ENCODE data around the gene CRCP. TPM values are rescaled to one million over a fixed set of nuclear protein-coding genes. Genes with fewer than 3 reads are reported as not detected.

The CRCP gene
- total and polyA plus RNA-seq, 2 experiments from 2014 or later: 36.1 to 43.4 TPM

DNA sequence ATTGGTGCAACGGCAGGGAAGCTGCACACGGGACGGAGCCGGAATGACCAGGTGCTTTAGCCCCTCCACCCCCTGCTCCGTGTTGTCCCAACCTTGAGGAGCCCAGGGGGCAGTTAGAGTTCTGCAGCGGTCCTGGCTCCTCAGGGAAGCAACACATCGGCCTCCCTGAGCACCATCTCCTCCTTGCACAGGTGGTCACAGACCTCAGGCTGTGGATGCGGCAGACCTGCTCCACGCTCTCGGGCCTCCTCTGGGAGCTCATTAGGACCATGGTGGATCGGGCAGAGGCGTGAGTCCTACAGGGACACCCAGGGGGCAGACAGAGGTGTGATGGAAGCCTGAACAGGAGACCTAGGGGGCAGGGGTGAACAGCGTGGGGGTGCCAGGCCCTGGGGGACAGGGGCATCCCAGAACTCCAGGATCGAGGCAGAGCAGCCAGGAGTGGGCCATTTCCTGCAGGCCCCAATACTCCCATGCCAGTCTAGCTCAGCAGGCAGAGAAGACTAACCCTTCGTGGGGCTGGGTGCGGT lies 31.7 kb upstream of the CRCP start:
- no peaks in the 10 kb centered on the region for H3K9me3 Mint-ChIP-seq
- DNase-seq (ENCODE audit: low spot score) (no peak), ATAC-seq (no peak)
- H3K4me3 ChIP-seq: no peak overlapping the region
- H3K36me3 ChIP-seq (ENCODE audit: insufficient read depth): no peaks in the 10 kb centered on the region
- H3K4me1 ChIP-seq (ENCODE audit: insufficient read depth): no peaks in the 10 kb centered on the region
- H2AFZ ChIP-seq: no peak overlapping the region
- H3K4me2 ChIP-seq: no peak overlapping the region
- H3K36me3 Mint-ChIP-seq (ENCODE audit: low read depth): peaks cover 20% of the 10 kb centered on the region
- H3K27me3 ChIP-seq (ENCODE audit: insufficient read depth): no peaks in the 10 kb centered on the region
- H3K4me3 Mint-ChIP-seq: no peak overlapping the region
- no peaks in the 10 kb centered on the region for H3F3A ChIP-seq (replicated peaks; ENCODE audit: low read depth)
- no peaks in the 10 kb centered on the region for H3K4me1 Mint-ChIP-seq
- TF ChIP-seq ZNF331 (CRISPR knock-in tag; IDR thresholded peaks at IDR 0.05; ENCODE audit: low read depth) (no peak), STAT1 (IDR thresholded peaks at IDR 0.05; ENCODE audit: unreplicated experiment) (no peak), EZH2phosphoT487 (IDR thresholded peaks at IDR 0.05; ENCODE audit: unreplicated experiment) (no peak), JUNB (IDR thresholded peaks at IDR 0.05; ENCODE audit: unreplicated experiment) (no peak), NANOG (IDR thresholded peaks at IDR 0.05; ENCODE audit: borderline replicate concordance) (no peak), EZH2 (IDR thresholded peaks at IDR 0.05; ENCODE audit: low read depth, unreplicated experiment) (no peak), POLR2AphosphoS5 (IDR thresholded peaks at IDR 0.05; ENCODE audit: low read depth) (no peak), ZNF114 (CRISPR knock-in tag; IDR thresholded peaks at IDR 0.05) (no peak), CREB1 (CRISPR knock-in tag; IDR thresholded peaks at IDR 0.05; ENCODE audit: low read depth) (no peak)
- TF ChIP-seq, protein P1, sequence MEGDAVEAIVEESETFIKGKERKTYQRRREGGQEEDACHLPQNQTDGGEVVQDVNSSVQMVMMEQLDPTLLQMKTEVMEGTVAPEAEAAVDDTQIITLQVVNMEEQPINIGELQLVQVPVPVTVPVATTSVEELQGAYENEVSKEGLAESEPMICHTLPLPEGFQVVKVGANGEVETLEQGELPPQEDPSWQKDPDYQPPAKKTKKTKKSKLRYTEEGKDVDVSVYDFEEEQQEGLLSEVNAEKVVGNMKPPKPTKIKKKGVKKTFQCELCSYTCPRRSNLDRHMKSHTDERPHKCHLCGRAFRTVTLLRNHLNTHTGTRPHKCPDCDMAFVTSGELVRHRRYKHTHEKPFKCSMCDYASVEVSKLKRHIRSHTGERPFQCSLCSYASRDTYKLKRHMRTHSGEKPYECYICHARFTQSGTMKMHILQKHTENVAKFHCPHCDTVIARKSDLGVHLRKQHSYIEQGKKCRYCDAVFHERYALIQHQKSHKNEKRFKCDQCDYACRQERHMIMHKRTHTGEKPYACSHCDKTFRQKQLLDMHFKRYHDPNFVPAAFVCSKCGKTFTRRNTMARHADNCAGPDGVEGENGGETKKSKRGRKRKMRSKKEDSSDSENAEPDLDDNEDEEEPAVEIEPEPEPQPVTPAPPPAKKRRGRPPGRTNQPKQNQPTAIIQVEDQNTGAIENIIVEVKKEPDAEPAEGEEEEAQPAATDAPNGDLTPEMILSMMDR (conservative IDR thresholded peaks at IDR 0.05; ENCODE audit: low read depth in 2 of 2): no peak
- TF ChIP-seq, protein P2, sequence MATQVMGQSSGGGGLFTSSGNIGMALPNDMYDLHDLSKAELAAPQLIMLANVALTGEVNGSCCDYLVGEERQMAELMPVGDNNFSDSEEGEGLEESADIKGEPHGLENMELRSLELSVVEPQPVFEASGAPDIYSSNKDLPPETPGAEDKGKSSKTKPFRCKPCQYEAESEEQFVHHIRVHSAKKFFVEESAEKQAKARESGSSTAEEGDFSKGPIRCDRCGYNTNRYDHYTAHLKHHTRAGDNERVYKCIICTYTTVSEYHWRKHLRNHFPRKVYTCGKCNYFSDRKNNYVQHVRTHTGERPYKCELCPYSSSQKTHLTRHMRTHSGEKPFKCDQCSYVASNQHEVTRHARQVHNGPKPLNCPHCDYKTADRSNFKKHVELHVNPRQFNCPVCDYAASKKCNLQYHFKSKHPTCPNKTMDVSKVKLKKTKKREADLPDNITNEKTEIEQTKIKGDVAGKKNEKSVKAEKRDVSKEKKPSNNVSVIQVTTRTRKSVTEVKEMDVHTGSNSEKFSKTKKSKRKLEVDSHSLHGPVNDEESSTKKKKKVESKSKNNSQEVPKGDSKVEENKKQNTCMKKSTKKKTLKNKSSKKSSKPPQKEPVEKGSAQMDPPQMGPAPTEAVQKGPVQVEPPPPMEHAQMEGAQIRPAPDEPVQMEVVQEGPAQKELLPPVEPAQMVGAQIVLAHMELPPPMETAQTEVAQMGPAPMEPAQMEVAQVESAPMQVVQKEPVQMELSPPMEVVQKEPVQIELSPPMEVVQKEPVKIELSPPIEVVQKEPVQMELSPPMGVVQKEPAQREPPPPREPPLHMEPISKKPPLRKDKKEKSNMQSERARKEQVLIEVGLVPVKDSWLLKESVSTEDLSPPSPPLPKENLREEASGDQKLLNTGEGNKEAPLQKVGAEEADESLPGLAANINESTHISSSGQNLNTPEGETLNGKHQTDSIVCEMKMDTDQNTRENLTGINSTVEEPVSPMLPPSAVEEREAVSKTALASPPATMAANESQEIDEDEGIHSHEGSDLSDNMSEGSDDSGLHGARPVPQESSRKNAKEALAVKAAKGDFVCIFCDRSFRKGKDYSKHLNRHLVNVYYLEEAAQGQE (IDR thresholded peaks at IDR 0.05; ENCODE audit: unreplicated experiment): no peak
- TF ChIP-seq, protein P3, sequence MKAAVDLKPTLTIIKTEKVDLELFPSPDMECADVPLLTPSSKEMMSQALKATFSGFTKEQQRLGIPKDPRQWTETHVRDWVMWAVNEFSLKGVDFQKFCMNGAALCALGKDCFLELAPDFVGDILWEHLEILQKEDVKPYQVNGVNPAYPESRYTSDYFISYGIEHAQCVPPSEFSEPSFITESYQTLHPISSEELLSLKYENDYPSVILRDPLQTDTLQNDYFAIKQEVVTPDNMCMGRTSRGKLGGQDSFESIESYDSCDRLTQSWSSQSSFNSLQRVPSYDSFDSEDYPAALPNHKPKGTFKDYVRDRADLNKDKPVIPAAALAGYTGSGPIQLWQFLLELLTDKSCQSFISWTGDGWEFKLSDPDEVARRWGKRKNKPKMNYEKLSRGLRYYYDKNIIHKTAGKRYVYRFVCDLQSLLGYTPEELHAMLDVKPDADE (IDR thresholded peaks at IDR 0.05): no peak
- TF ChIP-seq, protein P4, sequence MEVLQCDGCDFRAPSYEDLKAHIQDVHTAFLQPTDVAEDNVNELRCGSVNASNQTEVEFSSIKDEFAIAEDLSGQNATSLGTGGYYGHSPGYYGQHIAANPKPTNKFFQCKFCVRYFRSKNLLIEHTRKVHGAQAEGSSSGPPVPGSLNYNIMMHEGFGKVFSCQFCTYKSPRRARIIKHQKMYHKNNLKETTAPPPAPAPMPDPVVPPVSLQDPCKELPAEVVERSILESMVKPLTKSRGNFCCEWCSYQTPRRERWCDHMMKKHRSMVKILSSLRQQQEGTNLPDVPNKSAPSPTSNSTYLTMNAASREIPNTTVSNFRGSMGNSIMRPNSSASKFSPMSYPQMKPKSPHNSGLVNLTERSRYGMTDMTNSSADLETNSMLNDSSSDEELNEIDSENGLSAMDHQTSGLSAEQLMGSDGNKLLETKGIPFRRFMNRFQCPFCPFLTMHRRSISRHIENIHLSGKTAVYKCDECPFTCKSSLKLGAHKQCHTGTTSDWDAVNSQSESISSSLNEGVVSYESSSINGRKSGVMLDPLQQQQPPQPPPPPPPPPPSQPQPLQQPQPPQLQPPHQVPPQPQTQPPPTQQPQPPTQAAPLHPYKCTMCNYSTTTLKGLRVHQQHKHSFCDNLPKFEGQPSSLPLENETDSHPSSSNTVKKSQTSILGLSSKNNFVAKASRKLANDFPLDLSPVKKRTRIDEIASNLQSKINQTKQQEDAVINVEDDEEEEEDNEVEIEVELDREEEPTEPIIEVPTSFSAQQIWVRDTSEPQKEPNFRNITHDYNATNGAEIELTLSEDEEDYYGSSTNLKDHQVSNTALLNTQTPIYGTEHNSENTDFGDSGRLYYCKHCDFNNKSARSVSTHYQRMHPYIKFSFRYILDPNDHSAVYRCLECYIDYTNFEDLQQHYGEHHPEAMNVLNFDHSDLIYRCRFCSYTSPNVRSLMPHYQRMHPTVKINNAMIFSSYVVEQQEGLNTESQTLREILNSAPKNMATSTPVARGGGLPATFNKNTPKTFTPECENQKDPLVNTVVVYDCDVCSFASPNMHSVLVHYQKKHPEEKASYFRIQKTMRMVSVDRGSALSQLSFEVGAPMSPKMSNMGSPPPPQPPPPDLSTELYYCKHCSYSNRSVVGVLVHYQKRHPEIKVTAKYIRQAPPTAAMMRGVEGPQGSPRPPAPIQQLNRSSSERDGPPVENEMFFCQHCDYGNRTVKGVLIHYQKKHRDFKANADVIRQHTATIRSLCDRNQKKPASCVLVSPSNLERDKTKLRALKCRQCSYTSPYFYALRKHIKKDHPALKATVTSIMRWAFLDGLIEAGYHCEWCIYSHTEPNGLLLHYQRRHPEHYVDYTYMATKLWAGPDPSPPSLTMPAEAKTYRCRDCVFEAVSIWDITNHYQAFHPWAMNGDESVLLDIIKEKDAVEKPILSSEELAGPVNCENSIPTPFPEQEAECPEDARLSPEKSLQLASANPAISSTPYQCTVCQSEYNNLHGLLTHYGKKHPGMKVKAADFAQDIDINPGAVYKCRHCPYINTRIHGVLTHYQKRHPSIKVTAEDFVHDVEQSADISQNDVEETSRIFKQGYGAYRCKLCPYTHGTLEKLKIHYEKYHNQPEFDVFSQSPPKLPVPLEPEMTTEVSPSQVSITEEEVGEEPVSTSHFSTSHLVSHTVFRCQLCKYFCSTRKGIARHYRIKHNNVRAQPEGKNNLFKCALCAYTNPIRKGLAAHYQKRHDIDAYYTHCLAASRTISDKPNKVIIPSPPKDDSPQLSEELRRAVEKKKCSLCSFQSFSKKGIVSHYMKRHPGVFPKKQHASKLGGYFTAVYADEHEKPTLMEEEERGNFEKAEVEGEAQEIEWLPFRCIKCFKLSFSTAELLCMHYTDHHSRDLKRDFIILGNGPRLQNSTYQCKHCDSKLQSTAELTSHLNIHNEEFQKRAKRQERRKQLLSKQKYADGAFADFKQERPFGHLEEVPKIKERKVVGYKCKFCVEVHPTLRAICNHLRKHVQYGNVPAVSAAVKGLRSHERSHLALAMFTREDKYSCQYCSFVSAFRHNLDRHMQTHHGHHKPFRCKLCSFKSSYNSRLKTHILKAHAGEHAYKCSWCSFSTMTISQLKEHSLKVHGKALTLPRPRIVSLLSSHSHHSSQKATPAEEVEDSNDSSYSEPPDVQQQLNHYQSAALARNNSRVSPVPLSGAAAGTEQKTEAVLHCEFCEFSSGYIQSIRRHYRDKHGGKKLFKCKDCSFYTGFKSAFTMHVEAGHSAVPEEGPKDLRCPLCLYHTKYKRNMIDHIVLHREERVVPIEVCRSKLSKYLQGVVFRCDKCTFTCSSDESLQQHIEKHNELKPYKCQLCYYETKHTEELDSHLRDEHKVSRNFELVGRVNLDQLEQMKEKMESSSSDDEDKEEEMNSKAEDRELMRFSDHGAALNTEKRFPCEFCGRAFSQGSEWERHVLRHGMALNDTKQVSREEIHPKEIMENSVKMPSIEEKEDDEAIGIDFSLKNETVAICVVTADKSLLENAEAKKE (CRISPR knock-in tag; IDR thresholded peaks at IDR 0.05): no peak
- H3K27ac ChIP-seq (ENCODE audit: low read depth): no peak overlapping the region
- H3K9me2 ChIP-seq (ENCODE audit: insufficient read depth): no peaks in the 10 kb centered on the region
- H4K20me1 ChIP-seq (replicated peaks; ENCODE audit: insufficient read depth): no peaks in the 10 kb centered on the region
- H3K79me2 ChIP-seq (replicated peaks; ENCODE audit: insufficient read depth): no peaks in the 10 kb centered on the region
- H3K27me3 Mint-ChIP-seq (ENCODE audit: insufficient read depth, low read depth, poor library complexity): peaks cover 3% of the 10 kb centered on the region
- H3K27ac Mint-ChIP-seq: no peak overlapping the region
